Measurements from ENCODE around the gene KEAP1.

GRCh38 chr19:10543059-10543419 is 39.9 kb upstream of the KEAP1 start:
- TF ChIP-seq POLR2AphosphoS5 (IDR thresholded peaks at IDR 0.05) (no peak), POLR2A (IDR thresholded peaks at IDR 0.05) (no peak)
- TF ChIP-seq, protein P1, sequence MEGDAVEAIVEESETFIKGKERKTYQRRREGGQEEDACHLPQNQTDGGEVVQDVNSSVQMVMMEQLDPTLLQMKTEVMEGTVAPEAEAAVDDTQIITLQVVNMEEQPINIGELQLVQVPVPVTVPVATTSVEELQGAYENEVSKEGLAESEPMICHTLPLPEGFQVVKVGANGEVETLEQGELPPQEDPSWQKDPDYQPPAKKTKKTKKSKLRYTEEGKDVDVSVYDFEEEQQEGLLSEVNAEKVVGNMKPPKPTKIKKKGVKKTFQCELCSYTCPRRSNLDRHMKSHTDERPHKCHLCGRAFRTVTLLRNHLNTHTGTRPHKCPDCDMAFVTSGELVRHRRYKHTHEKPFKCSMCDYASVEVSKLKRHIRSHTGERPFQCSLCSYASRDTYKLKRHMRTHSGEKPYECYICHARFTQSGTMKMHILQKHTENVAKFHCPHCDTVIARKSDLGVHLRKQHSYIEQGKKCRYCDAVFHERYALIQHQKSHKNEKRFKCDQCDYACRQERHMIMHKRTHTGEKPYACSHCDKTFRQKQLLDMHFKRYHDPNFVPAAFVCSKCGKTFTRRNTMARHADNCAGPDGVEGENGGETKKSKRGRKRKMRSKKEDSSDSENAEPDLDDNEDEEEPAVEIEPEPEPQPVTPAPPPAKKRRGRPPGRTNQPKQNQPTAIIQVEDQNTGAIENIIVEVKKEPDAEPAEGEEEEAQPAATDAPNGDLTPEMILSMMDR (IDR thresholded peaks at IDR 0.05): no peak

Measured in suprapubic skin (tissue), 4 donors.